Inferior parietal cortex (tissue), 1 donor: ENCODE results near the gene PLCE1.
"Not testable (repeated sequence)": the region's sequence is repeated elsewhere in the genome, so short reads cannot be mapped to it uniquely, and the experiment has no call there.

ENCODE experiments used
- DNase-seq: peaks from one replicate; pipeline ENCODE4 v3.0.0-alpha.2; 2016; ENCODE audit errors: extremely low spot score

Gene PLCE1

DNA sequence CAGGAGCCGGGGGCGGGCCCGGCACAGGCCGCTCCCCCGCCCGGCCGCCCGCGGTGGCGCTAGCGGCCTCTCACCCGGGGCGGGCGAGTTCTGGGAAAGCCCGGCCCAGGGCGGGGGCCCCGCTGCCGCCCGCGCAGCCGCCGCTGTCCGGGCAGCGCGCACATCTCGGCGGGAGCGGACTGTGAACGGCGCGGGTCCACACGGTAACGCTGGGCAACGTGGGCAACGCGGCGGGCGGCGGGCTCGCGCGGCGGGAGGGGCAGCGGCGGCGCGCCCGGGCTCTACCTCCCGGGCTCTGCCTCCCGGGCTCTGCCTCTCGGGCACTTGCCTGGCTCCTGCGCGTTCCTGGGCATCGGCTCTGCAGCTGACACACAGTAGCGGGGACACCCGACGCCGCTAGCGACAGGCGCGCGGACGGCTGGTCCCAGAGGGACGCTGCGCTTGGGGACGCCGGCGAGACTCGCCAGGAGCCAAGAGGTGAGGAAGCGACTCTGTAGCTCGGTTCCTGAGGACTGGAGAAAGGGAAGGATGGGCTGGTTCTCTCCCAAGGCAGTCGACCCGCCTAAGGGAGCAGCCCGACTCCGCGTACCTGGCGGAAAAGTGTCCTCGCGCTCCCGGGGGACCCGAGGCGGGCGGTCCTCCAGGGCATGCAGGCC, at the start of gene PLCE1:
PLCE1 (plus strand) TSS at position 150 of the 656 bp plus-strand sequence. CDS start 37,116 bp downstream, outside the sequence.
- no peak for DNase-seq

- DNase-seq: no peak
Observed at GRCh38 chr10:93945819-93946218, 47.9 kb upstream of the PLCE1 start.

DNA sequence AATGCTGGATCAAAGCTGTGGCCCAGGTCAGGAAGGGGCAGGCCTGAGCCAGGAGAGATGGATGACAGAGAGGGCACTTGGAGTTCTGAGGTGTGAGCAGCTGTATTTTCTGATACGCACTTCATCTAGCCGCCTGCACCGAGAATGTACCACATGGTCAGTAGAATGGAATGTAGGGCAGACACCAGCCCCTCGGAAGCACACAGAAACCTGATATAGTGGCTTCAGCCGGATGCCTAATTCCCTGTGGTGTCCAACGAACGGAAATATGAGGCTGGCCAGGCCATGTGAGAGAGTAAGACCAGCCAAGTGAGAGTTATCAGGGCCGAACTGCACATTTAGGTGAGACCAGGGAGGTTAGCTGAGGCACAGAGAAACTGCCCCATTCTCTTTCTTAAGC, 46.7 kb upstream of the PLCE1 start:
- no peak for DNase-seq

DNA sequence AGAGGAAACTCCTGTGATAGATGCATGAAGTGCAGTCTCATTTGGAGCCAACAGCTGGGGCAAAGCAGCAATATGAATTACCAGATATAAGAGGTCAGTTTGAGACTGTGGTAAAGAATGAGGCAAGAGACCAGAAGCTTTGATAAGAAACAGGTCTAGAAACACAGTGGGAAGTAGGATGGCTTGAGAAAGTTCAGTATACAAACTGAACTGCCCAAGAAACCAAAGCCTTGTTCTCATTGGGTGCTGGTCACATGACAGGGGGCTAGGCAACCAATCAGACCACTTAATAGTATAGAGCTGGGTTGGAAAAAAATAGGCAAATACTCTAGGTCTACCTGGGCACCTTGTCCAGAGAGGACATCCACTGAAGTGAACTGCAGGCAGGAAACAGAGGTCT, 46.2 kb upstream of the PLCE1 start:
- no peak for DNase-seq

GRCh38 chr10:93951905-93952304, 41.8 kb upstream of the PLCE1 start:
- DNase-seq: no peak

DNA sequence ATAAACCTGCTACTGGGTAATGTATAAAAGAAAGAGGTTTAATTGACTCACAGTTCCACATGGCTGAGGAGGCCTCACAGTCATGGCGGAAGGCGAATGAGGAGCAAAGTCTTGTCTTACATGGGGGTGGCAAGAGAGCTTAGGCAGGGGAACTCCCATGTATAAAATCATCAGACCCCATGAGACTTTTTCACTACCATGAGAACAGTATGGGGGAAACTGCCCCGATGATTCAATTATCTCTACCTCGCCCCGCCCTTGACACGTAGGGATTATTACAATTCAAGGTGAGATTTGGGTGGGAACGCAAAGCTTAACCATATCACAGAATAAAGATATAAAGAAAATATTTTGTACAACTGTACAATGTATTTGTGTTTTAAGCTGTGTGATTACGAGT, 39.4 kb upstream of the PLCE1 start:
- no peak for DNase-seq

GRCh38 chr10:93954726-93955363, 38.9 kb upstream of the PLCE1 start:
- no peak for DNase-seq

DNA sequence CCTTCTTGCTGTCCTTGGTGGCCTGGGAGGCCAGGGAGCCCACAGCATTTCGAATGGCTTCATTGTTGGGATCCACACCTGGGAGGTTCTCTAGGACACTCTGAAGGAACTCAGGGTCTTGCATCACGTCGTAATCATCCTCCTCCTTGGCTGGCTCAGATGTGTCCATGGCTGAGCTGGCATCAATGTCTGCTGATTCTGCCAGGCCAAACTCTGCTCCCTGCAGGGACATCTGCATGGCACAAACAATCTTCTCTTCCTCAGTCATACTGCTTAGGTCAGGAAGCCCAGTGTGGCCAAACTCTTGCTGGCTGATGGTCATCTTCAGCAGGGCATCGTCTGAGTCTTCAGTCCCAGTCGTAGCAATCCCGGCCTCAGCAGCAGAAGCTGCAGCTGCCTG, 34.9 kb upstream of the PLCE1 start:
- DNase-seq: no peak

DNA sequence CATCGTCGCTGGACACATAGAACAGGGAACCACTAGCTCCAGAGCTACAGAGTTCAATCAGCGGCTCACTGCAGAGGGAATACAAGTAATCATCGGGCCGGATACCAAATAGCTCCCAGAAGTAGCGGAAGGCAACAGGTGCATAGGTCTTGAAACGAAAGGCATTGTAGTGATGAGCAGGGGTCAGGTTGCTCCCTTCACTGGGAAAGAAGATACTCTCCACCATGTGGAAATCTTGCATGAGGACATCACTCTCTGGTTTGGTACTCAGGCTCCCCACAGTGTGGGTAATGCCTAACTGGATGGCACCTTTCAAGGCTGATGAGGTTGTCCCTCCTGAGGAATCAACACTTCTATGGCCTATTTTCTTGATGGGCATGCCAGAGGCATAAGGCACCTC, 32.7 kb upstream of the PLCE1 start:
- DNase-seq: not testable (repeated sequence)

DNA sequence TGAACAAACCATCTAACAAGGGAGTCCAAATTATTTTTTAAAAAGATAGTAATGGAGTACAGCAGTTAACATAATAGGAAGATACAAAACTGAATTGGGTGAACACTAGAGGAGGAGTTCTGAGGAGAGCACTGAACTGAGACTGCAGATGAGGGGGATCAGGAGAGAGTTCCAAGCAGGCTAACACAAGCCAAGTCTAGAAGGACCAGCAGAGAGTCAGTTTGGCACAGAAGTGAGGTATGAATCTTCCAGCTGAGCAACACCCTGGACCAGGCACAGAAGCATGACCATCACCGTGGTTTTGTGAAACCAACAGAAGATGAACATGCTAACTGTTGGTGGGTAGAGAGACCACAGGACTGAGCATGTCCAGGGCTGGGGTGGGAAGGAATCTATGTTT, 30.8 kb upstream of the PLCE1 start:
- no peak for DNase-seq

- DNase-seq: no peak
Observed at GRCh38 chr10:93963434-93963833, 30.3 kb upstream of the PLCE1 start.

DNA sequence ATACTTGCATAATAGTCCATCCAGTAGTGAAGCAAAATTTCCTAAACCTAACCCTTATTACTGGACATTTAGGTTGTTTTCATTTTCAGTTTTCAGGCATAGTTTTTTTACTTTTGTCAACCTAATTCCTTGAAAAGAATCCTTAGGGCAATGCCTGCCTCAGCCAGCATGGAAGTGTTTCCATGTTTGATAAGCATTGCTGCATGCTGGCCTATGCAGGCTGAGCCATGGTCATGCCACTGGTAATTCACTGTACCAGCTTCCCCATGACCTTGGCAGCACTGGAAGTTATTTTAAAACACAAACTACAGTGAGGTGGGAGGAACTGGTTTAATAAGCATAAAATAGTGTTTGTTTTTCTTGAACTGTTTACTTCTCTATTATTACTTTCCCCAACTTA, 27.8 kb upstream of the PLCE1 start:
- no peak for DNase-seq

- no peak for DNase-seq
Observed at GRCh38 chr10:93967756-93968155, 26.0 kb upstream of the PLCE1 start.

GRCh38 chr10:93968540-93968945, 25.2 kb upstream of the PLCE1 start:
- DNase-seq: no peak

- DNase-seq: not testable (repeated sequence)
Observed at GRCh38 chr10:93970433-93971010, 23.2 kb upstream of the PLCE1 start.

DNA sequence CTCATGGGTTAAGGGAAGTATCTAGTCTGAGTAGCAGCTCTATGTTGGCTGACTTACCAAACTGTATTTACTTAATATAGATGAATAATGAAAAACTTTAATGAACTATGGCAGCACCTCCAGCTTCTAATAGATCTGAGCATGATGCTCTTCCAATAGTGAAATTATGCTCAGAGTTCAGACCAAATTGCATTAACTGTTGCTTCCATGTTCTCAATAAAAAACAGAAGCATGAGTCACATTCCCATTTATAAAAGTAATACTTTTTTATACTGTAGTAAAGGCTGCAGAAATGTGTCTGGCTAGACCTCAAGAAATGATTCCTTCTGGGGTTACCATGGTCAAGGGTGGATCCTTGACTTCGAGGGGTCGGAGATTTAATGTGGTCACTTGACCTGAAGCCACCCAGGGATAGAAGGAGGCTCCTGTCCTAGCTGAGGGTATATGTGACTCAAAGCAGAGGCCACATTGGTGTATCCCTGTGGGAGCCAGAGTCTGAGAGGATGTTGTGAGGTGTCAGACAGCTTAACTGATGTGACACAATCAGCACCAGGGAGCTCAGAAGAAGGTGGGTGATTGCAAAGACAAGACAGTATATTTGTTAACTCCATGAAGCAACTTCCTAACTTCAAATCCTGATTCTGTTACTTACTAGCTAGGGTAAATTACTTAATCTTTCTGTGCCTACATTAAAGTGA, 19.8 kb upstream of the PLCE1 start:
- DNase-seq: no peak

DNA sequence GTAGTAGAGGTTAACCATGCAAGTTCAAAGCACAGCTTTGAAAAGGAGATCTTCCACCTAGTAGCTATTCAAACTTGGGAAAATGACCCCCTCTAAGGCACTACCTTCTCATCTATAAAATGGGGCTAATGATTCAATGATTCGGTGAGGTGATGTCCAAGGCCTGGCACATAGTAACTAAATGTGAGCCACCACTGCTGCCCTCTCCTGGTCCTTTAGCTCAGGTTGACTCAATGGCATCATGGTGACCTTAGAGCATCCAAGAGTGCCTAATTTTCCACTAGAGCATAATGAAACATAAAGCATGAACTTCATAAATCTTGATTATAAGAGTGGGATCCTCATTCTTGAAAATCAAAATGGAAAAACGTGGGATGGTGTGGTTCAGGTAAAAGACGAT, 16.3 kb upstream of the PLCE1 start:
- DNase-seq: no peak

GRCh38 chr10:93980486-93980885, 13.2 kb upstream of the PLCE1 start:
- no peak for DNase-seq

- DNase-seq: no peak
Observed at GRCh38 chr10:93991114-93991513, 2.6 kb upstream of the PLCE1 start.

DNA sequence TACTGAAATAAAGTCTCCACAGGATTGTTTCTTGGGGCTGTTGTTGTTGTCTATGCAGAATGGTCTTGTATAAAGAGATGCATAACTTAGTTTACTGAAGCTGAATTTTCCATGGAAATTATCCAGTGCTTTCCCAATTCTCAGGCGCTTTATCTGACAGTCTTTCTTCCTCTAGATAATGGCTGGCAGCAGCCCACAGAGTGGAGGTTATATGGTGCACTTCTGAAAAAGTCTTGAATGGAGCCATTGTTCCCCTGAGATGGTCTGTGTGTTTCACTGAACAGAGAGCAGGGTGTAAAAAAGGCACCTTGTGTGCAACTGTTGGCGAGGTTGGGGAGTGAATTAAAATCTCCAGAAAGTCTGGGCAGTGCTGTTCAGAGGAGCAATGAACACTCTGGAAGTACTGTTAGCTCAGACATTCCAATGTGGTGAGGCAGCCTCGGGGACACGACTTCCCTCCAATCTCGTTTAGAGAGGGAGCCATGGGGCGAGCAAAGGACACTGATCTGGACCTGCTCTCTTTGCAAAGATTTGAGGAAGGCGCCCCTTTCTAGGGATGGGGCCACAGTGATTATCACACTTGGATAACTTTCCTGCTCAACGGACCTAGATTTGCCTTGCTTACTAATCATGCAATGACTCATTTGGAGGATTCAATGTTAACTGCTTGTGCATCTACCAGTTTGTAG, 2.0 kb upstream of the PLCE1 start:
- DNase-seq: peak; percentile 14

DNA sequence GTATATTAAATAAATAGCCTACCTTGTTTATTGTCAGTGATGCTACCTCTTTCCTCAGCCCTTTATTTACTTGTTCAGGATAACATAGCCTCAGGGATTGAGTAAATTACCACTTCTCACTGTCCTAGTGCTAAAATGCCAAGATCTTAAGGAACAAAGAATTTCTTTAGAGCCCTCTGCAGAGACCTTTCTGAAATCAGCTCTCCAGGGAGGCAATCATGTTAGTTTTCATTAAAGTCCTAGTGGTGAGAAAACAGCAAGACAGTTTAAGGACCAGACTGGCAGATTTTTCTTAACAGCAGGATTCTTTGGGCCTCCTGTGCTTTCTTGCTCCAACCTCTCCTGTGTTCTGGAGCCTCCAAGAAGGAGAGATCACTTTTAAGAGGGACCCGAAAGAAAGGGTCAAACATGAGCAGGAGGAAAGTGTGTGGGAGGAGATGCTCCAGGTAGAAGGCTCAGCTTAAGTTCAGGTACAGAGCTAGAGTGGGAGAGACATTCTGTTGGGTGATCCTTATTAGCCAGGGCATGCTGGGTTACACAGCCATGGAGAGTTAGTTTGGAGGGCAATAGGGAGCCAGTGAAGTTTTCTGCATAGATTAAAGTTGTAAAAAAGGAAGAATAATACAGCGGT, 1.2 kb upstream of the PLCE1 start:
- DNase-seq: no peak

DNA sequence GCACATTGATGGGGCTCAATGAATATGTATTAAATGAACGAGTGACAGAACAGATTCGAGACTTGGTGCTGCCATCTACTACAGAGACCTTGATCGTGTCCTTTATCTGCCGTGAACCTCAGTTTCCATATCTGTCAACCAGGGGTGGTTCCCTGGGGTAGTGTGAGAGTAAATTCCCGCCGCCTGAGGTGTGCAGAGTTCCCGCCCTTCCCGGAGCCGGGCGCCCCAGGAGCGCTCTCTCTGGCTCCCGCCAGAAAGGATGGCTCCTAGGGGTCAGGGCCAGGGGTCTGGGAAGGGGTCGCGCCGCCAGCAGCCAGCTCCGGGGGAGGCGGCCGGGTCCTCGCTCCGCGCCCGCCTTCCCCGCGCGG, 333 bp upstream of the PLCE1 start:
- DNase-seq: no peak
